Stimulated activated naive CD8-positive, alpha-beta T cell treated with anti-CD3 and anti-CD28 coated beads, Interleukin-15, Interleukin-2, amounts not matched to agents 100 U/mL and 50 U/mL, for 24 hours (primary cell): ENCODE data around the gene ZNF575.
"Not testable (repeated sequence)": the region's sequence is repeated elsewhere in the genome, so short reads cannot be mapped to it uniquely, and the experiment has no call there.

Experiments used
- ATAC-seq: fragments of 150-1000 bp; cut with Tn5 transposase; one replicate; pipeline ENCODE4 v1.10.0; 2021
- DNase-seq: peaks from one replicate; pipeline ENCODE4 v3.0.0; 2021

ZNF575 gene

DNA sequence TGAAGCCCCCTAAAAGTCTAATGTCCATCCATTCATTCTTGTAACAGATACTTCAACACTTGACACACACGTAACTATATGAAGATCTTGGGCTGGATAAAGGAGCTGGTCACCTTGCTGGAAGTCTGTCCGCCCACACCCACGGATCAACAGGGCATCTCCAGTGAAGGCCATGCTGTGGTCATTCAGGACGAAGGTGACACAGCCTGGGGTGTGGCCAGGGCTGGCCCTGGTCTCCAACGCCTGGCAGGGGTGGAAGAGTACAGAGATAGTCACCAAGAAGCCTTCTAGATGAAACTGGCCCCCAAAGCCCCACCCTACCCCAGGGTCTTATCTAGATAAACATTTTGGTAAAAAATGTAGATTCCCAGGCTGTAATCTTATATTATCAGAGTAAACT, 21.7 kb upstream of the ZNF575 start:
- DNase-seq, result no peak
- ATAC-seq, result no peak

DNA sequence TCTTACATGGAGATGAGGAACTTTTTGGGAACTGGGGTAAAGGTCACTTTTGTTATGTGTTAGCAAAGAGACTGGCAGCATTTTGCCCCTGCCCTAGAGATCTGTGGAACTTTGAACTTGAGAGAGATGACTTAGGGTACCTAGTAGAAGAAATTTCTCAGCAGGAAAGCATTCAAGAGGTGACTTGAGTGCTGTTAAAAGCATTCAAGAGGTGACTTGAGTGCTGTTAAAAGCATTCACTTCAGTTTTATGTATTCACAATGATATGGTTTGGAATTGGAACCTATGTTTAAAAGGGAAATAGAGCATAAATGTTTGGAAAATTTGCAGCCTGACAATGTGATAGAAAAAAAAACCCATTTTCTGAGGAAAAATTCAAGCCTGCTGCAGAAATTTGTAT, 20.6 kb upstream of the ZNF575 start:
- ATAC-seq, DNase-seq: not testable (repeated sequence)

DNA sequence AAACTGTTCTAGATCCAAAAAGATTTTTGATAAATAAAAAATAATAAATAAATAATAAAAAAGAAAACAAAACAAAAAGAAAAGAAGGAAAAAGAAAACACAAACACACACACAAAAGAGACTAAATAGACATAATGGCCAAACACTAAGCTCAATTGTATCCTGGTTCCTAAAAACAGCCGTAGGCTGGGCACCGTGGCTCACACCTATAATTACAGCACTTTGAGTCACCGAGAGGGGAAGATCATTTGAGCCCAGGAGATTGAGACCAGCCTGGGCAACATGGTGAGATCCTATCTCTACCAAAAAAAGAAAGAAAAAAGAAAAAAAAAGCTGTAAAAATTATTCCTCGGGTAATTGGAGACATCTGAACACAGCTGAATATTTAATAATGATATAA, 14.9 kb upstream of the ZNF575 start:
- ATAC-seq (no peak), DNase-seq (no peak)

DNA sequence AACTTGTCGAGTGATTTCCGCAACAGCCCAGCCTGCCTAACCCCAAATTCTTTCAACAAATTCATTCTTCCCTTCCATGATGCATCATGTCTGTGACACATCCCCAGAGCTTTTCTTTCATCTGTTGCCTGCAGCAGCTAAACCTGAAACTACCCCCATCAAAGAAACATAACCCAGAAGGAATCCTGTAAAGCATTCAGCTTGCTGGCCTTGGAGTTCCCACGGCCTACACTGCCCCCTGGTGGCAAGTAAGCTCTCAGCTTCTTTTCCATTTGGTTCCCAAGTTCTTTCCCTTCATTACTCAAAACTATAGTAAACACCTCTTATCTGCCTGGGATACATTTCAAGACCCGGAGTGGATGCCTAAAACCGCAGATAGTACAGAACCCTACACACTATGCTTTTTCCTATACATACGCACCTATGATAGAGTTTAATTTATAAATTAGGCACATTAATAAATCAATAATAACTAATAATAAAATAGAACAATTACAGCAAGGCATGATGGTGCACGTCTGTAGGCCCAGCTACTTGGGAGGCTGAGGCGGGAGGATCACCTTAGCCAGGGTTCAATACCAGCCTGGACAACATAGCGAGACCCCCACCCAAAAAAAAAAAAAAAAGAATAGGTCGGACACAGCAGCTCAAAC, 13.4 kb upstream of the ZNF575 start:
- ATAC-seq (peak; percentile 84), DNase-seq (peak; percentile 87)

DNA sequence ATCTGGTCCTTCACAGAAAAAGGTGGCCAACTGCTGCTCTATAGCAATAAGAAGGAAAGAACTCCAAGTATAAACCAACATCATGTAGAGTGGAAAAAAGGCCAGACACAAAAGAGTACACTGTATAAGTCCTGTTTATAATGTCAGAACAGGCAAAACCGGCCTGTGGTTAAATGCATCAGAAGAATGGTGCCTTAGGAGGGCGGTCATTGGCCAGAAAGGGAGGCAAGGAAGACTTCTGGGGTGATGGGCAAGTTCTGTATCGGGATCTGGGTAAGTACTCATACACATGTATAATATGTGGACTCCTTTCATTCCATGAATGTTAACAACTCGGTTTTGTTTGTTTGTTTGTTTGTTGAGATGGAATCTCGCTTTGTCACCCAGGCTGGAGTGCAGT, 10.1 kb upstream of the ZNF575 start:
- ATAC-seq (no peak), DNase-seq (no peak)

DNA sequence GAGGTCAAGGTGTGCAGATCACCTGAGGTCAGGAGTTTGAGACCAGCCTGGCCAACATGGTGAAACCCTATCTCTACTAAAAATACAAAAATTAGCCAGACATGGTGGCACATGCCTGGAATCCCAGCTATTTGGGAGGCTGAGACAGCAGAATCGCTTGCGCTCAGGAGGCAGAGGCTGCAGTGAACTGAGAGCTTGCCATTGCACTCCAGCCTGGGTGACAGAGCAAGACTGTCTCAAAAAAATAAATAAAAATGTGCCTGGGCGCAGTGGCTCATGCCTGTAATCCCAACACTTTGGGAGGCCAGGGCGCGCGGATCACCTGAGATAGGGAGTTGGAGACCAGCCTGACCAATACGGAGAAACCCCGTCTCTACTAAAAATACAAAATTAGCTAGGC, 9.3 kb upstream of the ZNF575 start:
- DNase-seq, ATAC-seq: not testable (repeated sequence)

DNA sequence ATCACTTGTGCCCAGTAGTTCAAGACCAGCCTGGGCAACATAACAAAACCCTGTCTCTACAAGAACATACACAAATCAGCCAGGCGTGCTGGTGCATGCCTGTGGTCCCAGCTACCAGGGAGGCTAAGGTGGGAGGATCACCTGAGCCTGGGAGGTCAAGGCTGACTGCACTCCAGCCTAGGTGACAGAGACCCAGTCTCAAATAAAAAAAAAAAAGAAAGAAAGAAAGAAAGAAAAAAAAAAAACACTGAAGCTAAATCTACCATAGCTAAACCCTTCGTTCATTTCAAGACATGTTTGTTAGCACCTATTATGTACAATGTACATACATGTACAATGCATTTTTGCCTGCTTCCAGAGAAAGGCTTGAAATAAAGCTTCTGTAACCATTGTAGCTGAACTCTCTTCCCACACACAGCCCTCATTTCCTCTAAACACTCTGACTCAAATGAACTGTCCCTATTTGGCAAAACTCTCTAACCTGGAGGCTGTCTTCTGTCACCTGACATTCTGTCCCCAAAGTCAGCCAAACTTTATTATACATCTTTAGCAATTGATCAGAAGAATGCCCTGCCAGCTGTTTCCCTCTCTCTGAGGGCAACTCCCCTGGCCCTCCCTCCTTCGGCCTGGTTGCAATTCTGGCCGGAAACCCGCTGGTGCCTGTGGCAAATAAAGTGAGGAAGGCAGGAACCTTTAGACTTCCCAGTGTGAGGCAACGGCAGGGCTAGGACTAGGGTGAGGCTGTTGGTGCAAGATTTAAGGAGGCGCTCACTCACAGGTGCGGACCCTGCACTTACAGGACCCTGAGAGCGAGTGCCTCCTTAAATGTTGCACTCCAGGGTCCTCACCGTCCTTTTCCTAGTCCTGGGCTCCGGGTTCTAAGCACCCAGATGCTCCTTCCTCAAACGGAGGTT, 7.8 kb upstream of the ZNF575 start:
- DNase-seq, result peak; percentile 37
- peak; percentile 67 for ATAC-seq

DNA sequence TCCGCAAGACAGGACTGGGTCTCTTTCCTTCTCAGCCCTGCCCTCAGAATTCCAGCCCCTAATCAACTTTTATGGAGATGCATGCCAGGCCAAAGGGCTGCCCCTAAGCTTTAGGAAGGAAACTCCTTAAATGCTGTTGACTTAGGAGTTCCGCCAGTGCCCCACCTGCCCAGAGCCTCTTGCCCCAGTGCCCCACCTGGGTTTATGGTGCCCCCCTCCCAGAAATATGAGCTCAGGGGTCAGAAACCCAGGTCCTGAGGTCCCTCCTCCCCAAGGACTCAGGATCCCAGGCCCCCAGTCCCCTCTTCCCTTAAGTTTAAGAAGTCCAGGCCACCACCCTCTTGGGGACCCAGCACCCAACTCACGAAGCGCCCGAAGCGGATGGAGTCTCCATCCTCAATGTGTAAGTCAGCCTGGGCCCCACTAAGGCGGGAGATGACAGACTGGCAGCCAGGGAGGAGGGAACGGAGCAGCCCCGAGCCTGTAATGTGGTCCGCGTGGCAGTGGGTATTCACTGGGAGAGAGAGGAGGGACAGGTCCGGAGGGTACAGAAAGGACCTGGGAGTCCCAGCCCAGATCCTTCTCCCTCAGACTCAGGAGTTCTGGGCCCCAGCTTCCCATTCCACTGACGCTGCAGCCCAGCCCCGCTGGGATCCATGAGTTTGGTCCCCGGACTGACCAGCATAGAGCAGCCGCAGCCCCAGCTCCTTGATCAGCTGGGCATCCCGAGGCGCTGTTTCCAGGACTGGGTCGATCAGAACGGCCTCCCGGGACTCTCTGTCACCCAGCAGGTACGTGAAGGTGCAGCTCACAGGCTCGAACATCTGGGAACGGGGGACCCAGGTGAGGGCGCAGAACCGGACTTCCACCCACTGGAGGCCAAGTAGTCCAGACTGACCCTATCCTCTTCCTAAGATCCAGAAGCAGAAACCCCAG, 6.9 kb upstream of the ZNF575 start:
- peak; percentile 37 for DNase-seq
- no peak for ATAC-seq

DNA sequence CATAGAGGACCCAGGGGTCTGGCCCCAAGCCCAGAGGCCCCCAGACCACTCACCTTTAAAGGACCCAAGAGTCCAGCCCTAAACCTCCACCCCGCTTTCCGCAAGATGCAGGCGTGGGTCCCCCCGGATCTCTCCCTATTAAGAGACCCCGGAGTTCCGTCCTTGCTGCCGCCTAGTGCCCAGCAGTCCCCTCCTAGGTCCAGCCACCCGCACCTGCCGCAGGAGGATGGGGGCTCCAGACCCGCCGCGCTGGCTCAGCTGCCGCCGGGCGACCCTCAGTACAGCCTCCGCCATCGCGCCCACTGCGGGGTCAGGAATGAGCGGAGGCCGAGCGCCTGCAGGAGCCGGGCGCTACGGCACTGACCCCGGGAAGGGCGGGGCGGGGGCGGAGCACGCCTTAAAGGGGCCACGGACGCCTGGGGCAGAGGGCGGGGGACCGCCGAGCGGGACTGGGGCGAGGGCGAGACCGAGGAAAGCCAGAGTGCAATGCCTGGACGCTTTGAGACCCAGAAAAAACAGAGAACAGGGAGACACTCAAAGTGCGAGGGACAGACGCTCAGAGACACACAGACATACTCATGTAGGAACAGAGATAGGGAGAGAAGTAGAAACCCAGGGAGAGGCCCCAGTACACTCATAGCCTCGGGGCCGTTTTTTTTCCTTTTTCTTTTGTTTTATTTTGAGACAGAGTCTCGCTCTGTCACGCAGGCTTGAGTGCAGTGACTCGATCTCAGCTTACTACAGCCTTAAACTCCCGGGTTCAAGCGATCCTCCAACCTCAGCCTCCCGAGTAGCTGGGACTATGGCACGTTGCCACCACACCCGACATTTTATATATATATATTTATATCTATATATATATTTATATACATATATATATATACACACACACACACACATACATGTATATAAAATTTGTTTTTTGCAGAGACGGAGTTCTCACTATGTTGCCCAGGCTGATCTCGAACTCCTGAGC, 5.8 kb upstream of the ZNF575 start, which contains the start of gene ETHE1:
Gene ETHE1 (minus strand): TSS at position 318 of the 976 bp plus-strand sequence. CDS start 24 bp downstream, at position 294.
- ATAC-seq, result peak; percentile 84
- DNase-seq, result peak; percentile 88

DNA sequence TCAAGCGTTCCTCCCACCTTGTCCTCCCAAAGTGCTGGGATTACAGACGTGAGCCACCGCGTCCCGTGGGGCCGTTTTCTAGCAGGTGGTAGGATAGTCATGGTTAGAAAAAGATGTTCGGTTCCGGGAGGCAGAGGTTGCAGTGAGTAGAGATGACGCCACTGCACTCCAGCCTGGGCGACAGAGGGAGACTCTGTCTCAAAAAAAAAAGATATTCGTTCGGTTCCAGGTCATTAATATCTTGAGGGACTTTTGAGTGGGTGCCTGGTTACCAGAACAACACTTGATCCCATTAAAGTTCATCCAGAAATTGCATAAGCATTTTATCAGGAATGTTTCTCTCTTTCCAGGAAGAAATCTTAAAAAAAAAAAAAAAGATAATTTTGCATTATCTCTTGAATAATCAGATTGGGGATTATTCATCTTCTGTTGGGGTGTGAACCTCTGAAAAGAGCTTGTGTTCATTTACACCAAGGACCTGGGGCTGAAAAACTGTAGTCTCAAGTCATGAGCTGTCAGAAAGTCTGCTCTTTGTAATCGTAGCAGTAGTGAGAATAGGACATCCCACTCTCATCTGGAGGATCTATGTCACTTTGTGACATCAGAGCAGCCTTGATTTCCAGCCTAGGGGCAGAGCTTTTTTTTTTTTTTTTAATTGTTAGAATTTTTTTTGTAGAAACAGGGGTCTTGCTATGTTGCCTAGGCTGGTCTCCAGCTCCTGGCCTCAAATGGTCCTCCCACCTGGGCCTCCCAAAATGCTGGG, 4.9 kb upstream of the ZNF575 start:
- DNase-seq (no peak), ATAC-seq (no peak)

DNA sequence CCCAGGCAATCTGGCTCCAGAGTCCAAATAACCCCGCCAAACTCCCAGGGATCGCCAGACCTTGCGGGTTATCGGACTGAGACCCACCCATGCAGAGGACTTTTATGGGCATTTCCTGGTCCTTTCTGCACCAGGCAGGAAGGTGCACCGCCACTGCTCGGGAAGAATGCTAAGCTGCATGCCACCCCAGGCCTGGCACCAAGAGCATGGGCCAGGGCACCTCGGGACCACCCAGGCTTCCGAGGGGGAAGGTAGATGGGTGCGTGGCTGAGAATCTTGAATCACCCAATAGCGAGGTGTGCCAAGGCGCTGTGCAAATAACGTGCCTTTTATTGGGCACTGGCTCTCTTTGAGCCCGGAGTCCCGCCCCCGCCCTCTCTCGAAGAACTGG, 422 bp upstream of the ZNF575 start:
- ATAC-seq, result peak; percentile 15
- peak; percentile 65 for DNase-seq

DNA sequence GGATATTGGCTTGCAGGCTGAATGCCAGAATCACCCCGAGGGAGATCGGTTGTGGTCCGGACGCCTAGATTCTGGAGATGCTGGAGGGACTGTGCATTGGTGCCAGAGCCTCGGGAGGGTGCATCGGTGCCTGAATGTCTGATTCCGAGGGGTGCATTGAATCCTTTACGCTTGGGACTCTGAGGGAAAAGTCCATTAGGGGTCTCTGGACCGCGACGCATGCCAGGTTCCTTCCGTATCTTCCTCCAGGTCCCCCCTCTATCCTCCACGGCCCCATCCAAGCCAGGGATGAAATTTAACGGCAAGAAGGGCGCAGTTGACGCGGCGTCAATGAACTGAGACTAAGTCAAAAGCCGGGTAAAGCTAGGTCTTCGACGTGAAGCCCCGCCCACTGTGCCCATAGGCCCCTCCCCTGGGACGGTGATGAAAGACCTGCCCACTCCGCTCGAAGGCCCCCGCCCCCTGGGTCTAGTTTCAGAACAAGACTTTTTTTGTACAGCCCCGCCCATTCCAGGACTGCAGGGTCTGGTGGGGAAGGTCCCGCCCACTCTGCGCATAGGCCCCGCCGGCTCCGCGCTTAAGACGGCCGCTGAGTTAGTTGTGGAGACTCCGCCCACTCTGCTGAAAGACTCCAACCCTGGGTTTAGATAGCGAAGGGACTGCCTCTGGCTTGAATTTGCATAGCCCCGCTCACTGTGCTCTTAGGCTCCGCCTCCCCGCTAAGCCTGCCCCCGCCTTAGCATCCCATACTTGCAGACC, 737 bp downstream of the ZNF575 start:
- ATAC-seq (peak; percentile 85), DNase-seq (peak; percentile 97)

DNA sequence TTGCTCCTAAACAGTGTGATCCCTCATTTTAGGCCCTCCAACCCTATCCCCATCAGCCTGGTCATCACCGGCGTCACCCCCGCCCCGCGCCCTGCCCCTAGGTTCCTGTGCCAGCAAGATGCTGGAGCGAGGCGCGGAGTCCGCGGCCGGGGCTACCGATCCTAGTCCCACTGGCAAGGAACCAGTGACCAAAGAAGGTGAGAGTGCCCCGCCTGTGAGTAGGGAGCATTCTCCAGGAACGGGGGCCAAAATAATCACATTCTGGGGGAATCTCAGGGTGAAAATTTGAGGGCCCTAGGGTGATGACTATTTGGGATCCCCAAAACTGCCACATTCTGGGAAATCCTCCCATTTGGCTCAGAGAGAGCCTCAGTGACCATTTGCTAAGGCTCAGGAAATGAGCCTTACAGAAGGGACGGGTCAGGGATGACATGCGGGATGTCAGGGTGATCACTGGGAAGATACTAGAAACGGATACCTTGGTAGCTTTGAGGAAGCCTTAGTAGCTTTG, 1.4 kb downstream of the ZNF575 start:
- DNase-seq (no peak), ATAC-seq (no peak)

DNA sequence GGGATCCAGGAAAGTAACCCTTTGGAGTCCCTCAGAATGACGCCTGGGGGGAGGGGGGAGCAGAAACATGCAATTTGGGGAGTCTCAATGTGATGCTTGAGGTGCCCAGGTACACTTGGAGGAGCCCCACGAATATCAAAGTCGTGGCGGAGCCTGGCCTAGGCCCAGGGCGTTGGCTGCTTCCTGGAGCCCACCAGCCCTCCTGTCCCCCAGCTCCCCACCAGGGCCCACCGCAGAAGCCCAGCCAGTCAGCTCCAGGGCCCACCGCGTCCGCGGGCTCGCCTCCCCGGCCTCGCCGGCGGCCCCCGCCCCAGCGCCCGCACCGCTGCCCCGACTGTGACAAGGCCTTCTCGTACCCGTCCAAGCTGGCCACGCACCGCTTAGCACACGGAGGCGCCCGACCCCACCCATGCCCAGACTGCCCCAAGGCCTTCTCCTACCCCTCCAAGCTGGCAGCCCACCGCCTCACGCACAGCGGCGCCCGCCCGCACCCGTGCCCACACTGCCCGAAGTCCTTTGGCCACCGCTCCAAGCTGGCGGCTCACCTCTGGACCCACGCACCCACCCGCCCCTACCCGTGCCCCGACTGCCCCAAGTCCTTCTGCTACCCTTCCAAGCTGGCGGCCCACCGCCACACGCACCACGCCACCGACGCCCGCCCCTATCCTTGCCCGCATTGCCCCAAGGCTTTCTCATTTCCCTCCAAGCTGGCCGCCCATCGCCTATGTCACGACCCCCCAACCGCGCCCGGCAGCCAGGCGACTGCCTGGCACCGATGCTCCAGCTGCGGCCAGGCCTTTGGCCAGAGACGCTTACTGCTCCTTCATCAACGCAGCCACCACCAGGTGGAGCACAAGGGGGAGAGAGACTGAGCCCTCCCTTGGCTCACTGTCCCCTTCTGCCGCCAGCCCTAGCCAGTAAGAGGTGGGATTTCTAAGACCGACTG, 2.1 kb downstream of the ZNF575 start:
- ATAC-seq, result no peak

DNA sequence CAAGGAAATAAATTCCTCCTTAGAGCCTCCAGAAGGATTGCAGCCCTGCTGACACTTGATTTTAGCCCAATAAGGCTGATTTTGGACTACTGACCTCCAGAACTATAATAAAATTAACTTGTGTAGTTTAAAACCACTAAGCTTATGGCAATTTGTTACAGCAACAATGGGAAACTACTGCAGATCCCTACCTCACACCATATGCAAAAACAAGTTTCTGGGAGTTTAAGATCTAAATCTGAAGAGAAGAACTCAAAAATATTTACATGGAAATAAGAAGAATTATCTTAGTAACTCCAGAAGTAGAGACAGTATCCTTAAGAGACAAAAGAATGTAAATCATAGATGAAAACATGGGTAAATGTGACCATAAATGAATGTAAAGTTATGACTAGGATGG, 5.9 kb downstream of the ZNF575 start:
- no peak for DNase-seq
- no peak for ATAC-seq

More for the DNA sequence above, 2.1 kb downstream of the ZNF575 start:
- DNase-seq, result peak; percentile 49

DNA sequence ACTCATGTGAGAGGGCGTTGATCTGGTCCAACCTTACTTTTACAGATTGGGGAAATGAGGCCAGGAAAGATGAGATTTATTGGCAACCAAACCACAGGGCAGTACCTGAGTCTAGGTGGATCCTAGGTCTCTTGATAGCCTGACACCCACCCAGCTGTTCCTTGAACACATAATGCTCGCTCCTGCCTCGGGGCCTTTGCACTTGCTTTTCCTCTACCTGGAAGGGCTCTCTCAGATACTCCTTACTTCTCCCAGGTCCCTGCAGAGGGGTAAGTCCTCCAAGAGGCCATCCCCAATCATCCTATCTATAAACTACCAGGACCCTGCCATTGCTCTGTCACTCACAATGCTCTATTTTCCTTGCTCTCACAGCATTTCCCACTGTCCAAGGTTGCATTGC, 7.4 kb downstream of the ZNF575 start:
- DNase-seq, result no peak
- ATAC-seq, result no peak

DNA sequence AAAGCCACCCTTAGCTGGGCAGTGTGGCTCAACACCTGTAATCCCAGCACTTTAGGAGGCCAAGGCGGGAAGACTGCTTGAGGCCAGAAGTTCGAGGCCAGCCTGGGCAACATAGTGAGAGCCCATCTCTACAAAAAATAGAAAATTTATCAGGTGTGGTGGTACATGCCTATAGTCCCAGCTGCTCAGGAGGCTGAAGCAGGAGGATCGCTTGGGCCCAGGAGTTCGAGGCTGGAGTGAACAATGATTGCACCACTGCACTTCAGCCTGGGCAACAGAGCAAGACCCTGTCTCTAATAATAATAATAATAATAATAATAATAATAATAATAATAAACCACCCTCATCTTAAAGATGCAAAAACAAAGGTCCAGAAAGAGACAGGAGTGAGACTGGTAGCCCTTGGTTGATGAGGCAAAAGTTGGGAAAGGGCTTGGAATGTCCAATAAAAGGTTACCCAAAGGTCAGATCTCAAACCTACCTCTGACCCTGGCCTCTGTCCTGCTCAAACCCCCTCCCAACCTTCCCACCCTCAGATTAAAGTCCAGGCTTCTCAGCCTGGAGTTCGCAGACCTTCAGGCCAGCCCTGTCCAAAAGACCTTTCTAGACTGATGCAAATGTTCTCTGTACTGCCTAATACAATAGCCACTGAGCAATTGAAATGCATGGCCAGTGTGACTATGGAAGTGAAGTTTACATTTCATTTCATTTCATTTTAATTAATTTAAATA, 9.1 kb downstream of the ZNF575 start:
- DNase-seq (no peak), ATAC-seq (no peak)
